Measurements from ENCODE around the gene TRPM7.

DNA sequence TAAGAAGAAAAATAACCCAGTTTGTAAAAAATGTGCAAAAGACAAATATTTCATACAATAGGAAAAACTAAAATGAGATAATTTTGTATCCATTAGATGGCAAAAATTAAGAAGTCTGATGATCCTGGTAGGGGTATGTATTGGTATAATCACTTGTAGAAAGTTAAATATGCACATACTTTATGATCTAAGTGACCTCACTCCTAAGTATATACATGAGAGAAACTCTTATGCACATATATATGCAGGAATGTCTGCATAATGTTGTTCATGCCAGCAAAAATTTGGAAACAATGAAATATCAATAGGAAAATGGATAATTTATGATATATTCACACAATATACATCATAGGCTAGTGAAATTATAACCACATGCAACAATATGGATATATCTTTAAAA lies 173.6 kb downstream of the TRPM7 start:
- no peak for TF ChIP-seq POLR2A (IDR thresholded peaks at IDR 0.05)
- TF ChIP-seq, protein P1, sequence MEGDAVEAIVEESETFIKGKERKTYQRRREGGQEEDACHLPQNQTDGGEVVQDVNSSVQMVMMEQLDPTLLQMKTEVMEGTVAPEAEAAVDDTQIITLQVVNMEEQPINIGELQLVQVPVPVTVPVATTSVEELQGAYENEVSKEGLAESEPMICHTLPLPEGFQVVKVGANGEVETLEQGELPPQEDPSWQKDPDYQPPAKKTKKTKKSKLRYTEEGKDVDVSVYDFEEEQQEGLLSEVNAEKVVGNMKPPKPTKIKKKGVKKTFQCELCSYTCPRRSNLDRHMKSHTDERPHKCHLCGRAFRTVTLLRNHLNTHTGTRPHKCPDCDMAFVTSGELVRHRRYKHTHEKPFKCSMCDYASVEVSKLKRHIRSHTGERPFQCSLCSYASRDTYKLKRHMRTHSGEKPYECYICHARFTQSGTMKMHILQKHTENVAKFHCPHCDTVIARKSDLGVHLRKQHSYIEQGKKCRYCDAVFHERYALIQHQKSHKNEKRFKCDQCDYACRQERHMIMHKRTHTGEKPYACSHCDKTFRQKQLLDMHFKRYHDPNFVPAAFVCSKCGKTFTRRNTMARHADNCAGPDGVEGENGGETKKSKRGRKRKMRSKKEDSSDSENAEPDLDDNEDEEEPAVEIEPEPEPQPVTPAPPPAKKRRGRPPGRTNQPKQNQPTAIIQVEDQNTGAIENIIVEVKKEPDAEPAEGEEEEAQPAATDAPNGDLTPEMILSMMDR (IDR thresholded peaks at IDR 0.05) = no peak
- no peak for TF ChIP-seq EP300 (IDR thresholded peaks at IDR 0.05)
